H1 (cell line): Measurements from ENCODE around the gene MYCBPAP.

Experiments used
- ATF2 ChIP-seq: IDR thresholded peaks from 2 replicates; pipeline ENCODE4 v1.6.1; 2012; ENCODE audit warnings: low read length, inconsistent platforms
- BCL11A ChIP-seq, 2 experiments: IDR thresholded peaks; one replicate each; pipeline ENCODE4 v1.6.1; 2011; ENCODE audit warnings: low read depth in 2 of 2, low read length in 2 of 2, mild to moderate bottlenecking in 2 of 2
- EZH2 ChIP-seq: fragments of 200-600 bp; sonication (generic); IDR thresholded peaks from 2 replicates; pipeline ENCODE4 v1.7.1; 2012; ENCODE audit warnings: low read depth, mild to moderate bottlenecking, moderate library complexity, low read length, inconsistent platforms; ENCODE audit not compliant: severe bottlenecking
- GTF2F1 ChIP-seq: IDR thresholded peaks from 2 replicates; pipeline ENCODE4 v1.6.1; 2012; ENCODE audit warnings: low read depth, low read length, improper control_type of control experiment, borderline replicate concordance
- HDAC6 ChIP-seq: IDR thresholded peaks from one replicate; pipeline ENCODE4 v1.7.1; 2012; ENCODE audit warnings: low read depth, mild to moderate bottlenecking, inconsistent platforms, low read length, moderate library complexity
- JUN ChIP-seq: IDR thresholded peaks from 2 replicates; pipeline ENCODE4 v1.6.1; 2011; ENCODE audit warnings: low read depth, mild to moderate bottlenecking, improper control_type of control experiment, low read length
- POLR2A ChIP-seq, 2 experiments: IDR thresholded peaks; 1 replicate in 1 of 2; 2 replicates in 1 of 2; pipeline ENCODE4 v1.6.1; 2011; ENCODE audit warnings: low read depth in 2 of 2, low read length in 2 of 2, mild to moderate bottlenecking in 2 of 2; ENCODE audit errors: control extremely low read depth in 1 of 2
- SUZ12 ChIP-seq: fragments of 200-600 bp; sonication (generic); IDR thresholded peaks from 2 replicates; pipeline ENCODE4 v1.6.1; 2012; ENCODE audit warnings: mild to moderate bottlenecking, inconsistent platforms, low read length, moderate library complexity, mixed read lengths
- TF ChIP-seq, protein P1 (sequence below): IDR thresholded peaks from 2 replicates; pipeline ENCODE4 v1.6.1; 2012; ENCODE audit warnings: inconsistent platforms
- TF ChIP-seq, protein P2 (sequence below), 3 experiments: IDR thresholded peaks; 1 replicate in 2 of 3; 2 replicates in 1 of 3; pipeline versions ENCODE4 v1.5.1 to v1.6.1; 2011; ENCODE audit warnings: low read length in 3 of 3, mild to moderate bottlenecking in 3 of 3, inconsistent platforms in 2 of 3, low read depth in 1 of 3, moderate library complexity in 1 of 3; ENCODE audit not compliant: insufficient read depth in 1 of 3; ENCODE audit errors: control extremely low read depth in 1 of 3
- TF ChIP-seq, protein P3 (sequence below): IDR thresholded peaks from 2 replicates; pipeline ENCODE4 v1.6.1; 2011; ENCODE audit warnings: low read length, improper control_type of control experiment

- TF ChIP-seq, protein P1, sequence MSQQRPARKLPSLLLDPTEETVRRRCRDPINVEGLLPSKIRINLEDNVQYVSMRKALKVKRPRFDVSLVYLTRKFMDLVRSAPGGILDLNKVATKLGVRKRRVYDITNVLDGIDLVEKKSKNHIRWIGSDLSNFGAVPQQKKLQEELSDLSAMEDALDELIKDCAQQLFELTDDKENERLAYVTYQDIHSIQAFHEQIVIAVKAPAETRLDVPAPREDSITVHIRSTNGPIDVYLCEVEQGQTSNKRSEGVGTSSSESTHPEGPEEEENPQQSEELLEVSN: no peak
- TF ChIP-seq, protein P2, sequence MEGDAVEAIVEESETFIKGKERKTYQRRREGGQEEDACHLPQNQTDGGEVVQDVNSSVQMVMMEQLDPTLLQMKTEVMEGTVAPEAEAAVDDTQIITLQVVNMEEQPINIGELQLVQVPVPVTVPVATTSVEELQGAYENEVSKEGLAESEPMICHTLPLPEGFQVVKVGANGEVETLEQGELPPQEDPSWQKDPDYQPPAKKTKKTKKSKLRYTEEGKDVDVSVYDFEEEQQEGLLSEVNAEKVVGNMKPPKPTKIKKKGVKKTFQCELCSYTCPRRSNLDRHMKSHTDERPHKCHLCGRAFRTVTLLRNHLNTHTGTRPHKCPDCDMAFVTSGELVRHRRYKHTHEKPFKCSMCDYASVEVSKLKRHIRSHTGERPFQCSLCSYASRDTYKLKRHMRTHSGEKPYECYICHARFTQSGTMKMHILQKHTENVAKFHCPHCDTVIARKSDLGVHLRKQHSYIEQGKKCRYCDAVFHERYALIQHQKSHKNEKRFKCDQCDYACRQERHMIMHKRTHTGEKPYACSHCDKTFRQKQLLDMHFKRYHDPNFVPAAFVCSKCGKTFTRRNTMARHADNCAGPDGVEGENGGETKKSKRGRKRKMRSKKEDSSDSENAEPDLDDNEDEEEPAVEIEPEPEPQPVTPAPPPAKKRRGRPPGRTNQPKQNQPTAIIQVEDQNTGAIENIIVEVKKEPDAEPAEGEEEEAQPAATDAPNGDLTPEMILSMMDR (IDR thresholded peaks at IDR 0.05; ENCODE audit: control extremely low read depth in 1 of 3, insufficient read depth in 1 of 3, low read depth in 1 of 3, low read length in 3 of 3): no peak
- no peak for TF ChIP-seq EZH2
- no peak for TF ChIP-seq BCL11A (IDR thresholded peaks at IDR 0.05; ENCODE audit: low read depth in 2 of 2, low read length in 2 of 2)
- TF ChIP-seq ATF2: no peak
- TF ChIP-seq HDAC6: no peak
- no peak for TF ChIP-seq SUZ12
- TF ChIP-seq GTF2F1: no peak
- no peak for TF ChIP-seq POLR2A (IDR thresholded peaks at IDR 0.05; ENCODE audit: control extremely low read depth in 1 of 2, low read depth in 2 of 2, low read length in 2 of 2)
- no peak for TF ChIP-seq JUN
- TF ChIP-seq, protein P3, sequence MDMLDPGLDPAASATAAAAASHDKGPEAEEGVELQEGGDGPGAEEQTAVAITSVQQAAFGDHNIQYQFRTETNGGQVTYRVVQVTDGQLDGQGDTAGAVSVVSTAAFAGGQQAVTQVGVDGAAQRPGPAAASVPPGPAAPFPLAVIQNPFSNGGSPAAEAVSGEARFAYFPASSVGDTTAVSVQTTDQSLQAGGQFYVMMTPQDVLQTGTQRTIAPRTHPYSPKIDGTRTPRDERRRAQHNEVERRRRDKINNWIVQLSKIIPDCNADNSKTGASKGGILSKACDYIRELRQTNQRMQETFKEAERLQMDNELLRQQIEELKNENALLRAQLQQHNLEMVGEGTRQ: no peak
These were observed 31.5 kb upstream of the MYCBPAP start for GRCh38 chr17:50476545-50477315.
